HEK293T (cell line): Measurements from ENCODE around the gene SKA2.

Experiments used
- CTCF ChIA-PET: fragments of 350-600 bp; formaldehyde crosslinking; extraction: SDS; loops from one replicate; lab custom pipeline; 2021; ENCODE audit warnings: antibody characterized with exemption, inconsistent platforms; lab: Yijun Ruan, JAX
- POLR2A ChIA-PET: fragments of 350-600 bp; formaldehyde crosslinking; extraction: SDS; loops from one replicate; lab custom pipeline; 2020; ENCODE audit warnings: antibody characterized with exemption, inconsistent platforms; lab: Yijun Ruan, JAX
- DNase-seq: peaks from one replicate; pipeline ENCODE4 v3.0.0; 2012; ENCODE audit warnings: mixed read lengths; ENCODE audit errors: extremely low spot score
- ARNT ChIP-seq: fragments of 450-650 bp; IDR thresholded peaks from 2 replicates; pipeline ENCODE4 v1.6.1; 2017; ENCODE audit warnings: mild to moderate bottlenecking
- BHLHE40 ChIP-seq: fragments of 450-650 bp; IDR thresholded peaks from 2 replicates; pipeline ENCODE4 v1.6.1; 2016; ENCODE audit warnings: mild to moderate bottlenecking, moderate library complexity, borderline replicate concordance
- CTBP1 ChIP-seq: fragments of 450-650 bp; IDR thresholded peaks from 2 replicates; pipeline ENCODE4 v1.6.1; 2016; ENCODE audit warnings: borderline replicate concordance
- ELF4 ChIP-seq: fragments of 450-650 bp; IDR thresholded peaks from 2 replicates; pipeline ENCODE4 v1.6.1; 2017; ENCODE audit warnings: antibody characterized with exemption
- FOXA1 ChIP-seq: fragments of 450-650 bp; IDR thresholded peaks from 2 replicates; pipeline ENCODE4 v1.6.1; 2016; ENCODE audit warnings: mild to moderate bottlenecking
- FOXK2 ChIP-seq: fragments of 450-650 bp; IDR thresholded peaks from 2 replicates; pipeline ENCODE4 v1.6.1; 2016; ENCODE audit warnings: mild to moderate bottlenecking
- FOXM1 ChIP-seq: fragments of 450-650 bp; IDR thresholded peaks from 2 replicates; pipeline ENCODE4 v1.6.1; 2017; ENCODE audit warnings: mild to moderate bottlenecking, borderline replicate concordance
- HDGF ChIP-seq: fragments of 450-650 bp; IDR thresholded peaks from 2 replicates; pipeline ENCODE4 v1.6.1; 2017; ENCODE audit warnings: antibody characterized with exemption, borderline replicate concordance
- L3MBTL2 ChIP-seq: fragments of 450-650 bp; conservative IDR thresholded peaks from 2 replicates; pipeline ENCODE4 v1.6.1; 2016; ENCODE audit warnings: mild to moderate bottlenecking
- LEF1 ChIP-seq: fragments of 450-650 bp; IDR thresholded peaks from 2 replicates; pipeline ENCODE4 v1.6.1; 2017; ENCODE audit warnings: mild to moderate bottlenecking, borderline replicate concordance
- NFRKB ChIP-seq: fragments of 450-650 bp; IDR thresholded peaks from 2 replicates; pipeline ENCODE4 v1.6.1; 2016; ENCODE audit warnings: mild to moderate bottlenecking, moderate library complexity
- PKNOX1 ChIP-seq: fragments of 450-650 bp; IDR thresholded peaks from 2 replicates; pipeline ENCODE4 v1.6.1; 2016
- SP1 ChIP-seq: fragments of 450-650 bp; IDR thresholded peaks from 2 replicates; pipeline ENCODE4 v1.6.1; 2017
- SUZ12 ChIP-seq: fragments of 450-650 bp; IDR thresholded peaks from 2 replicates; pipeline ENCODE4 v1.6.1; 2016; ENCODE audit warnings: mild to moderate bottlenecking
- TARDBP ChIP-seq: fragments of 450-650 bp; IDR thresholded peaks from 2 replicates; pipeline ENCODE4 v1.6.1; 2016
- ZNF384 ChIP-seq: fragments of 450-650 bp; IDR thresholded peaks from 2 replicates; pipeline ENCODE4 v1.6.1; 2016

The SKA2 gene

GRCh38 chr17:59084154-59084553, 70.8 kb downstream of the SKA2 start:
- TF ChIP-seq TARDBP (no peak), SP1 (no peak), NFRKB (no peak), BHLHE40 (no peak), CTBP1 (no peak), ARNT (no peak), LEF1 (no peak), PKNOX1 (no peak), FOXK2 (no peak), HDGF (no peak), ZNF384 (no peak), L3MBTL2 (no peak), FOXM1 (no peak), ELF4 (no peak), FOXA1 (no peak), SUZ12 (no peak)
- POLR2A ChIA-PET: no interaction called here
- CTCF ChIA-PET: no interaction called here
- DNase-seq: no peak

DNA sequence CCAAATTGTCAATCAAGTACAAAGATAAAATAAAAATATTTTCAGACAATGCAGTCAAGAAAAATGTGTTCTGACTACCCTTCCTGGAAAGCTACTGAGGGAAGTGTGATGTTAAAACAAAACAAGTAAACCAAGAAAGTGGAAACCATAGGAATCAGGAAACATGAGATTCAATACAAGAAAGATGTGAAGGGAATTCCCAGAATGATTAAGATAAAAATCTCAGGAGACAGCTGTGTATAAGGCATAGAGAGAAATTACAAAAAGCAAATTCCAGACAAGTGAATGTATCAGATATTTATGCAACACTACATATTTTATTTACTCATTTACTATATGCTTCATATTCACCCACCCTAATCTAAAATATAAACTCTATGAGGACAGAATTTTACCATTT, 80.5 kb downstream of the SKA2 start:
- no peak for TF ChIP-seq LEF1
- no peak for TF ChIP-seq BHLHE40
- no peak for TF ChIP-seq L3MBTL2
- TF ChIP-seq SP1: no peak
- no peak for TF ChIP-seq ZNF384
- no peak for TF ChIP-seq NFRKB
- no peak for TF ChIP-seq FOXK2
- TF ChIP-seq CTBP1: no peak
- TF ChIP-seq SUZ12: no peak
- TF ChIP-seq TARDBP: no peak
- no peak for TF ChIP-seq FOXM1
- no peak for TF ChIP-seq PKNOX1
- TF ChIP-seq ARNT: no peak
- ChIA-PET CTCF (no interaction called here), POLR2A (no interaction called here)
- no peak for DNase-seq

- TF ChIP-seq NFRKB (no peak), HDGF (no peak)
- no peak for DNase-seq
- ChIA-PET POLR2A (no interaction called here), CTCF (no interaction called here)
These were observed 81.0 kb downstream of the SKA2 start for GRCh38 chr17:59073972-59074371.

DNA sequence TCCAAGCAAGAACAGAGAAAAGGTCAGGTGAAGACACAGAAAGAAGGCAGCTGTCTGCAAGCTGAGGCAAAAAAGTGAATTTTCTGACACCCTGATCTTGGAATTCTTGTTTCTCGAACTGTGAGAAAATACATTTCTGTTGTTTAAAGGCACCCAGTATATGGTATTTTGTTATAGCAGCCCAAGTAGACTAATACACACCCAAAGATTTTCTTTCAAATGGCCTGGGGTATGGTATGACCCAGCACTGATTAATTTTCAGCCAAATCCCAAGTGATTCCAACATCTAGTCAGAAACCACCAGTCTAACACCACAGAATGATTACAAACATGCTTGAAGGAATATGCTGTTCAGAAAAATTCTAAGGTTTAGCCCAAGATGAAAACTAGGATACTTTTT, 85.1 kb downstream of the SKA2 start:
- no peak for DNase-seq
- ChIA-PET POLR2A (no interaction called here), CTCF (no interaction called here)
- no peak for TF ChIP-seq PKNOX1
- no peak for TF ChIP-seq ARNT
- no peak for TF ChIP-seq FOXM1
- TF ChIP-seq HDGF: no peak
- TF ChIP-seq LEF1: no peak
- TF ChIP-seq FOXK2: no peak

DNA sequence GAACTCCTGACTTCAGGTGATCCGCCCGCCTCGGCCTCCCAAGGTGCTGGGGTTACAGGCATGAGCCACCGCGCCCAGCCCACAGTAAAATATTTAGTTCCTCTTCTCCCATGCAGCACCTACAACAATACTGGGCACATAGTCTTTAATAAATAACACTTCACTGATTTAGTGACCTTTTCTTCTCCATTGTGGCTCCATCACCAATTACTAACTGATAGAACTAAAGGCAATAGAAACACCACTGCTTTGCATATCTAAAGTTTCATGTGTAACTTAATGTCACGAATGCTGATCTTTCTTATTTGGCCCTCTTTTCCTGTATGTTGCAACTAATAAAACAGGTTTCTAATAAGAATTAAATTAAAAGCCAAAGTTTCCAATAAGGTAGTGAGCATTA, 87.2 kb downstream of the SKA2 start:
- TF ChIP-seq PKNOX1 (no peak), ZNF384 (no peak), CTBP1 (no peak), LEF1 (no peak), FOXM1 (no peak), ARNT (no peak), L3MBTL2 (no peak), SUZ12 (no peak), FOXA1 (no peak), SP1 (no peak), FOXK2 (no peak), NFRKB (no peak), ELF4 (no peak), BHLHE40 (no peak)
- no peak for DNase-seq
- ChIA-PET POLR2A (no interaction called here), CTCF (no interaction called here)

DNA sequence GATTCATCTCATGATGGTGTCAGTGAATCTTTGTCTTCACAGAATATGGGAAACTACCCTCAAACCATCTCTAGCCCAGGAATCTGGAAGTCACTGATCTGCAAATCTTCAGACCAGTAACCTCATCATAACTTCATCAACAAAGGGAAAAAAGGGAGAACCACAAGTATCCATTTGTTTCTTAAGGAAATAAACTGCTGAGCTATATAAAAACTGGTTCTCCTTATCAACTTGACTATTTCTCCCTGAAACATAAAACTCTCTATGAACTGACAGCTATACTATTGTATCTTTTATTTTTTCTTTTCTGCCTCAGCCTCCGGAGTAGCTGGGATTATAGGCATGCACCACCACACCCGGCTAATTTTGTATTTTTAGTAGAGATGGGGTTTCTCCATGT, 87.6 kb downstream of the SKA2 start:
- no peak for DNase-seq
- POLR2A ChIA-PET: no interaction called here
- CTCF ChIA-PET: no interaction called here
- no peak for TF ChIP-seq NFRKB

- ChIA-PET CTCF (no interaction called here), POLR2A (no interaction called here)
- DNase-seq: no peak
- TF ChIP-seq CTBP1 (no peak), L3MBTL2 (no peak)
These were observed 92.5 kb downstream of the SKA2 start for GRCh38 chr17:59062509-59062908.
